ENCODE measurements around the gene TIMM23.

TIMM23 gene

GRCh38 chr10:46029461-46030030 is 57.3 kb downstream of the TIMM23 start:
- ChIA-PET POLR2A (interaction anchor here (1.2 to 2.0 kb wide), 2 partner anchors 24 to 77 kb away, joined by 3 to 7 read pairs; no protein-coding TSS in a partner anchor), CTCF (interaction anchor here (0.6 to 2.2 kb wide), 8 partner anchors 8 to 996 kb away, joined by 3 to 7 read pairs (median 4); no protein-coding TSS in a partner anchor)
- peak overlapping the region; percentile 93 for H3K4me3 ChIP-seq (ENCODE audit: low read depth, low read length)
- peak overlapping the region; percentile 69 for H3K27ac ChIP-seq (ENCODE audit: extremely low read depth, low read depth, low read length)
- H3K9me3 ChIP-seq (ENCODE audit: control insufficient read depth, insufficient read depth, low read depth, low read length): no peaks in the 10 kb centered on the region
- TF ChIP-seq, protein P1, sequence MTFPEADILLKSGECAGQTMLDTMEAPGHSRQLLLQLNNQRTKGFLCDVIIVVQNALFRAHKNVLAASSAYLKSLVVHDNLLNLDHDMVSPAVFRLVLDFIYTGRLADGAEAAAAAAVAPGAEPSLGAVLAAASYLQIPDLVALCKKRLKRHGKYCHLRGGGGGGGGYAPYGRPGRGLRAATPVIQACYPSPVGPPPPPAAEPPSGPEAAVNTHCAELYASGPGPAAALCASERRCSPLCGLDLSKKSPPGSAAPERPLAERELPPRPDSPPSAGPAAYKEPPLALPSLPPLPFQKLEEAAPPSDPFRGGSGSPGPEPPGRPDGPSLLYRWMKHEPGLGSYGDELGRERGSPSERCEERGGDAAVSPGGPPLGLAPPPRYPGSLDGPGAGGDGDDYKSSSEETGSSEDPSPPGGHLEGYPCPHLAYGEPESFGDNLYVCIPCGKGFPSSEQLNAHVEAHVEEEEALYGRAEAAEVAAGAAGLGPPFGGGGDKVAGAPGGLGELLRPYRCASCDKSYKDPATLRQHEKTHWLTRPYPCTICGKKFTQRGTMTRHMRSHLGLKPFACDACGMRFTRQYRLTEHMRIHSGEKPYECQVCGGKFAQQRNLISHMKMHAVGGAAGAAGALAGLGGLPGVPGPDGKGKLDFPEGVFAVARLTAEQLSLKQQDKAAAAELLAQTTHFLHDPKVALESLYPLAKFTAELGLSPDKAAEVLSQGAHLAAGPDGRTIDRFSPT (tag by site-specific recombination; IDR thresholded peaks at IDR 0.05): no peak
- TF ChIP-seq, protein P2, sequence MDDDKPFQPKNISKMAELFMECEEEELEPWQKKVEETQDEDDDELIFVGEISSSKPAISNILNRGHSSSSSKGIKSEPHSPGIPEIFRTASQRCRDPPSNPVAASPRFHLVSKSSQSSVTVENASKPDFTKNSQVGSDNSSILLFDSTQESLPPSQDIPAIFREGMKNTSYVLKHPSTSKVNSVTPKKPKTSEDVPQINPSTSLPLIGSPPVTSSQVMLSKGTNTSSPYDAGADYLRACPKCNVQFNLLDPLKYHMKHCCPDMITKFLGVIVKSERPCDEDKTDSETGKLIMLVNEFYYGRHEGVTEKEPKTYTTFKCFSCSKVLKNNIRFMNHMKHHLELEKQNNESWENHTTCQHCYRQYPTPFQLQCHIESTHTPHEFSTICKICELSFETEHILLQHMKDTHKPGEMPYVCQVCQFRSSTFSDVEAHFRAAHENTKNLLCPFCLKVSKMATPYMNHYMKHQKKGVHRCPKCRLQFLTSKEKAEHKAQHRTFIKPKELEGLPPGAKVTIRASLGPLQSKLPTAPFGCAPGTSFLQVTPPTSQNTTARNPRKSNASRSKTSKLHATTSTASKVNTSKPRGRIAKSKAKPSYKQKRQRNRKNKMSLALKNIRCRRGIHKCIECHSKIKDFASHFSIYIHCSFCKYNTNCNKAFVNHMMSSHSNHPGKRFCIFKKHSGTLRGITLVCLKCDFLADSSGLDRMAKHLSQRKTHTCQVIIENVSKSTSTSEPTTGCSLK (tag by site-specific recombination; IDR thresholded peaks at IDR 0.05): no peak
- TF ChIP-seq TRIM28 (IDR thresholded peaks at IDR 0.05; ENCODE audit: borderline replicate concordance, low read length) (no peak), ZNF223 (tag by site-specific recombination; IDR thresholded peaks at IDR 0.05) (no peak), ZNF585B (tag by site-specific recombination; IDR thresholded peaks at IDR 0.05) (no peak), ZNF629 (tag by site-specific recombination; IDR thresholded peaks at IDR 0.05) (no peak), ZNF133 (tag by site-specific recombination; IDR thresholded peaks at IDR 0.05) (no peak), ZNF394 (tag by site-specific recombination; IDR thresholded peaks at IDR 0.05; ENCODE audit: borderline replicate concordance) (no peak), ZEB2 (tag by site-specific recombination; IDR thresholded peaks at IDR 0.05) (no peak), ZBTB49 (tag by site-specific recombination; IDR thresholded peaks at IDR 0.05; ENCODE audit: low read depth) (no peak), ZNF555 (tag by site-specific recombination; conservative IDR thresholded peaks at IDR 0.05) (no peak), ZNF114 (tag by site-specific recombination; IDR thresholded peaks at IDR 0.05) (no peak), SP2 (tag by site-specific recombination; IDR thresholded peaks at IDR 0.05) (no peak), ZNF362 (tag by site-specific recombination; IDR thresholded peaks at IDR 0.05) (no peak), ZBTB1 (tag by site-specific recombination; IDR thresholded peaks at IDR 0.05) (no peak), ZNF843 (tag by site-specific recombination; IDR thresholded peaks at IDR 0.05) (no peak)
- TF ChIP-seq, protein P3, sequence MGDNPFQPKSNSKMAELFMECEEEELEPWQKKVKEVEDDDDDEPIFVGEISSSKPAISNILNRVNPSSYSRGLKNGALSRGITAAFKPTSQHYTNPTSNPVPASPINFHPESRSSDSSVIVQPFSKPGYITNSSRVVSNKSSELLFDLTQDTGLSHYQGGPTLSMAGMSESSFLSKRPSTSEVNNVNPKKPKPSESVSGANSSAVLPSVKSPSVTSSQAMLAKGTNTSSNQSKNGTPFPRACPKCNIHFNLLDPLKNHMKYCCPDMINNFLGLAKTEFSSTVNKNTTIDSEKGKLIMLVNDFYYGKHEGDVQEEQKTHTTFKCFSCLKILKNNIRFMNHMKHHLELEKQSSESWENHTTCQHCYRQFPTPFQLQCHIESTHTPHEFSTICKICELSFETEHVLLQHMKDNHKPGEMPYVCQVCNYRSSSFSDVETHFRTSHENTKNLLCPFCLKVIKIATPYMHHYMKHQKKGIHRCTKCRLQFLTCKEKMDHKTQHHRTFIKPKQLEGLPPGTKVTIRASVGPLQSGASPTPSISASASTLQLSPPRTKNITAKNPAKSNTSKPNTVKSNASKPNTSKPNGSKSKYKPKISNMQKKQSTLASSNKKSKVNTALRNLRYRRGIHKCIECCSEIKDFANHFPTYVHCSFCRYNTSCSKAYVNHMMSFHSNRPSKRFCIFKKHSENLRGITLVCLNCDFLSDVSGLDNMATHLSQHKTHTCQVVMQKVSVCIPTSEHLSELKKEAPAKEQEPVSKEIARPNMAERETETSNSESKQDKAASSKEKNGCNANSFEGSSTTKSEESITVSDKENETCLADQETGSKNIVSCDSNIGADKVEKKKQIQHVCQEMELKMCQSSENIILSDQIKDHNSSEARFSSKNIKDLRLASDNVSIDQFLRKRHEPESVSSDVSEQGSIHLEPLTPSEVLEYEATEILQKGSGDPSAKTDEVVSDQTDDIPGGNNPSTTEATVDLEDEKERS (tag by site-specific recombination; IDR thresholded peaks at IDR 0.05): no peak
- TF ChIP-seq, protein P4, sequence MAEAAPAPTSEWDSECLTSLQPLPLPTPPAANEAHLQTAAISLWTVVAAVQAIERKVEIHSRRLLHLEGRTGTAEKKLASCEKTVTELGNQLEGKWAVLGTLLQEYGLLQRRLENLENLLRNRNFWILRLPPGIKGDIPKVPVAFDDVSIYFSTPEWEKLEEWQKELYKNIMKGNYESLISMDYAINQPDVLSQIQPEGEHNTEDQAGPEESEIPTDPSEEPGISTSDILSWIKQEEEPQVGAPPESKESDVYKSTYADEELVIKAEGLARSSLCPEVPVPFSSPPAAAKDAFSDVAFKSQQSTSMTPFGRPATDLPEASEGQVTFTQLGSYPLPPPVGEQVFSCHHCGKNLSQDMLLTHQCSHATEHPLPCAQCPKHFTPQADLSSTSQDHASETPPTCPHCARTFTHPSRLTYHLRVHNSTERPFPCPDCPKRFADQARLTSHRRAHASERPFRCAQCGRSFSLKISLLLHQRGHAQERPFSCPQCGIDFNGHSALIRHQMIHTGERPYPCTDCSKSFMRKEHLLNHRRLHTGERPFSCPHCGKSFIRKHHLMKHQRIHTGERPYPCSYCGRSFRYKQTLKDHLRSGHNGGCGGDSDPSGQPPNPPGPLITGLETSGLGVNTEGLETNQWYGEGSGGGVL (tag by site-specific recombination; IDR thresholded peaks at IDR 0.05): no peak
- TF ChIP-seq, protein P5, sequence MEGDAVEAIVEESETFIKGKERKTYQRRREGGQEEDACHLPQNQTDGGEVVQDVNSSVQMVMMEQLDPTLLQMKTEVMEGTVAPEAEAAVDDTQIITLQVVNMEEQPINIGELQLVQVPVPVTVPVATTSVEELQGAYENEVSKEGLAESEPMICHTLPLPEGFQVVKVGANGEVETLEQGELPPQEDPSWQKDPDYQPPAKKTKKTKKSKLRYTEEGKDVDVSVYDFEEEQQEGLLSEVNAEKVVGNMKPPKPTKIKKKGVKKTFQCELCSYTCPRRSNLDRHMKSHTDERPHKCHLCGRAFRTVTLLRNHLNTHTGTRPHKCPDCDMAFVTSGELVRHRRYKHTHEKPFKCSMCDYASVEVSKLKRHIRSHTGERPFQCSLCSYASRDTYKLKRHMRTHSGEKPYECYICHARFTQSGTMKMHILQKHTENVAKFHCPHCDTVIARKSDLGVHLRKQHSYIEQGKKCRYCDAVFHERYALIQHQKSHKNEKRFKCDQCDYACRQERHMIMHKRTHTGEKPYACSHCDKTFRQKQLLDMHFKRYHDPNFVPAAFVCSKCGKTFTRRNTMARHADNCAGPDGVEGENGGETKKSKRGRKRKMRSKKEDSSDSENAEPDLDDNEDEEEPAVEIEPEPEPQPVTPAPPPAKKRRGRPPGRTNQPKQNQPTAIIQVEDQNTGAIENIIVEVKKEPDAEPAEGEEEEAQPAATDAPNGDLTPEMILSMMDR (tag by site-specific recombination; IDR thresholded peaks at IDR 0.05): no peak
- peaks cover 14% of the 10 kb centered on the region for H3K4me1 ChIP-seq (ENCODE audit: control insufficient read depth, insufficient read depth, low read length)
- H3K36me3 ChIP-seq (ENCODE audit: control insufficient read depth in 2 of 2, insufficient read depth in 1 of 2, low read length in 2 of 2): peaks cover 0 to 25% of the 10 kb centered on the region in 2 experiments; a peak in 1 of 3 replicates
